Colonic mucosa (tissue), 4 donors: ENCODE data around the gene ADISSP. TPM values are rescaled to one million over a fixed set of nuclear protein-coding genes. Genes with fewer than 3 reads are reported as not detected.

Experiments used
- DNase-seq: peaks from one replicate; pipeline ENCODE4 v3.0.0-alpha.2; 2020
- H3K27ac ChIP-seq: fragments of 200-600 bp; one replicate; pipeline ENCODE4 v1.8.0; 2021
- H3K27me3 ChIP-seq: fragments of 200-600 bp; one replicate; pipeline ENCODE4 v1.8.0; 2021
- H3K36me3 ChIP-seq: fragments of 200-600 bp; one replicate; pipeline ENCODE4 v1.8.0; 2021
- H3K4me1 ChIP-seq: fragments of 200-600 bp; one replicate; pipeline ENCODE4 v1.8.0; 2021; ENCODE audit warnings: mild to moderate bottlenecking
- H3K4me3 ChIP-seq: fragments of 200-600 bp; one replicate; pipeline ENCODE4 v1.8.0; 2021
- H3K9ac ChIP-seq, 2 donors: one replicate each; pipeline ENCODE4 v1.7.0; 2013; ENCODE audit warnings: control low read depth in 2 of 2, low read depth in 2 of 2, low read length in 2 of 2
- H3K9me3 ChIP-seq: fragments of 200-600 bp; one replicate; pipeline ENCODE4 v1.8.0; 2021
- CTCF ChIP-seq: fragments of 200-600 bp; IDR thresholded peaks from one replicate; pipeline ENCODE4 v1.8.0; 2022; ENCODE audit warnings: antibody characterized with exemption, mild to moderate bottlenecking
- intact Hi-C: fragments of 100-400 bp; cut with DNase I; formaldehyde crosslinking; loops from one replicate; pipeline ENCODE4 v1.14.1; 2022
- total RNA-seq, 2 donors: library from RNA; stranded (reverse); fragmentation: NEBNext Ultra II Directional in 1 of 2; extraction: Animal tissue kit (Norgen Biotek cat#: 25700) in 1 of 2; gene quantifications; one replicate each; pipeline ENCODE4 v1.2.1, GENCODE V29; 2021
- donor health status: healthy.
- donor health status: DM: no; HTN: no; CAD: no.
- donor health status: DM: no; HTN: no; CAD: no.

ADISSP gene
- total RNA-seq, 2 donors from 2014 or later: 20.6 to 37.7 TPM

- H3K4me1 ChIP-seq: peaks cover 21% of the 10 kb centered on the region
- no peak for TF ChIP-seq CTCF
- peak overlapping the region; percentile 56 to 74 for H3K9ac ChIP-seq
Observed at GRCh38 chr20:3797592-3798372, 30.2 kb upstream of the ADISSP start.

GRCh38 chr20:3797226-3797545, 29.6 kb upstream of the ADISSP start:
- no peak for TF ChIP-seq CTCF
- Histone ChIP-seq H3K9ac (peak overlapping the region; percentile 56 to 74), H3K4me3 (peak overlapping the region; percentile 84), H3K9me3 (no peaks in the 10 kb centered on the region), H3K27ac (peak overlapping the region; percentile 98), H3K36me3 (peaks cover 12% of the 10 kb centered on the region), H3K27me3 (no peaks in the 10 kb centered on the region), H3K4me1 (peaks cover 21% of the 10 kb centered on the region)
- DNase-seq: no peak
- intact Hi-C loops: no loop called here

More at GRCh38 chr20:3797592-3798372, 30.2 kb upstream of the ADISSP start:
- Histone ChIP-seq H3K4me3 (peak overlapping the region; percentile 84), H3K9me3 (no peaks in the 10 kb centered on the region), H3K36me3 (peaks cover 18% of the 10 kb centered on the region), H3K27ac (peak overlapping the region; percentile 98), H3K27me3 (no peaks in the 10 kb centered on the region)
- intact Hi-C loops: no loop called here
- DNase-seq: no peak

- H3K27me3 ChIP-seq: no peaks in the 10 kb centered on the region
- peaks cover 7% of the 10 kb centered on the region for H3K36me3 ChIP-seq
- peak overlapping the region; percentile 56 to 74 for H3K9ac ChIP-seq
- TF ChIP-seq CTCF: no peak
- no peaks in the 10 kb centered on the region for H3K9me3 ChIP-seq
- H3K4me1 ChIP-seq: peaks cover 21% of the 10 kb centered on the region
- peak overlapping the region; percentile 84 for H3K4me3 ChIP-seq
- intact Hi-C loops: no loop called here
- DNase-seq: no peak
- peak overlapping the region; percentile 98 for H3K27ac ChIP-seq
Observed at GRCh38 chr20:3796477-3797225, 29.1 kb upstream of the ADISSP start.

- Histone ChIP-seq H3K4me1 (peaks cover 21% of the 10 kb centered on the region), H3K9me3 (no peaks in the 10 kb centered on the region), H3K4me3 (peak within 1 kb of the TSS; percentile 84), H3K27ac (peak within 1 kb of the TSS; percentile 98), H3K27me3 (no peaks in the 10 kb centered on the region), H3K36me3 (no peaks in the 10 kb centered on the region), H3K9ac (peak within 1 kb of the TSS; percentile 72 to 74)
- DNase-seq: peak; percentile 97
- peak; percentile 44 for TF ChIP-seq CTCF
- intact Hi-C loops: no loop called here
Observed at GRCh38 chr20:3795511-3796468, 28.2 kb upstream of the ADISSP start, which contains the start of gene CDC25B. Gene CDC25B, plus strand, starts transcription at chr20:3796310. Its CDS starts 222 bp downstream, at chr20:3796532.
